ENCODE results near the gene TACR1.

TACR1 gene

GRCh38 chr2:75047189-75047991, 151.9 kb downstream of the TACR1 start:
- Histone ChIP-seq H3K36me3 (replicated peaks; ENCODE audit: insufficient read depth, low read length) (no peaks in the 10 kb centered on the region), H3K79me2 (ENCODE audit: low read length) (no peaks in the 10 kb centered on the region), H3K9me2 (replicated peaks; ENCODE audit: insufficient read depth, low read length) (no peaks in the 10 kb centered on the region), H3K4me3 (ENCODE audit: low read length) (no peak overlapping the region), H3K27me3 (replicated peaks; ENCODE audit: insufficient read depth, low read length) (no peaks in the 10 kb centered on the region), H3K4me2 (ENCODE audit: low read depth, low read length) (no peak overlapping the region), H4K20me1 (ENCODE audit: insufficient read depth, low read length) (no peaks in the 10 kb centered on the region), H3K4me1 (ENCODE audit: low read length) (no peaks in the 10 kb centered on the region), H2AFZ (ENCODE audit: low read length) (no peak overlapping the region), H3K9me3 (replicated peaks; ENCODE audit: insufficient read depth, low read length) (no peaks in the 10 kb centered on the region), H3K27ac (ENCODE audit: low read length) (no peak overlapping the region), H3F3A (ENCODE audit: insufficient read depth, low read length) (no peaks in the 10 kb centered on the region), H3K9ac (ENCODE audit: low read length) (no peak overlapping the region)
- no peak for TF ChIP-seq CTCF (IDR thresholded peaks at IDR 0.05; ENCODE audit: low read length)
- TF ChIP-seq EZH2phosphoT487 (IDR thresholded peaks at IDR 0.05; ENCODE audit: low read length): no peak
- TF ChIP-seq EZH2 (optimal IDR thresholded peaks at IDR 0.05; ENCODE audit: low read depth, low read length): no peak
- no peak for DNase-seq

- H2AFZ ChIP-seq (ENCODE audit: low read length): no peak overlapping the region
Measured at GRCh38 chr2:75045526-75046050, 153.7 kb downstream of the TACR1 start.

GRCh38 chr2:75044291-75044690, 155.0 kb downstream of the TACR1 start:
- Histone ChIP-seq H3K9me3 (replicated peaks; ENCODE audit: insufficient read depth, low read length) (no peaks in the 10 kb centered on the region), H4K20me1 (ENCODE audit: insufficient read depth, low read length) (no peaks in the 10 kb centered on the region), H3K9me2 (replicated peaks; ENCODE audit: insufficient read depth, low read length) (no peaks in the 10 kb centered on the region), H3K27me3 (replicated peaks; ENCODE audit: insufficient read depth, low read length) (no peaks in the 10 kb centered on the region), H3K4me1 (ENCODE audit: low read length) (no peaks in the 10 kb centered on the region), H2AFZ (ENCODE audit: low read length) (no peak overlapping the region), H3K4me2 (ENCODE audit: low read depth, low read length) (no peak overlapping the region), H3K4me3 (ENCODE audit: low read length) (no peak overlapping the region), H3K27ac (ENCODE audit: low read length) (no peak overlapping the region), H3K9ac (ENCODE audit: low read length) (no peak overlapping the region), H3K36me3 (replicated peaks; ENCODE audit: insufficient read depth, low read length) (no peaks in the 10 kb centered on the region), H3F3A (ENCODE audit: insufficient read depth, low read length) (no peaks in the 10 kb centered on the region), H3K79me2 (ENCODE audit: low read length) (no peaks in the 10 kb centered on the region)
- DNase-seq: no peak
- TF ChIP-seq EZH2 (optimal IDR thresholded peaks at IDR 0.05; ENCODE audit: low read depth, low read length): no peak
- TF ChIP-seq EZH2phosphoT487 (IDR thresholded peaks at IDR 0.05; ENCODE audit: low read length): no peak
- TF ChIP-seq CTCF (IDR thresholded peaks at IDR 0.05; ENCODE audit: low read length): no peak

More at GRCh38 chr2:75045526-75046050, 153.7 kb downstream of the TACR1 start:
- H4K20me1 ChIP-seq (ENCODE audit: insufficient read depth, low read length): no peaks in the 10 kb centered on the region
- no peaks in the 10 kb centered on the region for H3K36me3 ChIP-seq (replicated peaks; ENCODE audit: insufficient read depth, low read length)
- H3K4me2 ChIP-seq (ENCODE audit: low read depth, low read length): no peak overlapping the region
- no peak overlapping the region for H3K27ac ChIP-seq (ENCODE audit: low read length)
- H3F3A ChIP-seq (ENCODE audit: insufficient read depth, low read length): no peaks in the 10 kb centered on the region
- no peaks in the 10 kb centered on the region for H3K27me3 ChIP-seq (replicated peaks; ENCODE audit: insufficient read depth, low read length)
- no peak overlapping the region for H3K4me3 ChIP-seq (ENCODE audit: low read length)
- no peaks in the 10 kb centered on the region for H3K9me2 ChIP-seq (replicated peaks; ENCODE audit: insufficient read depth, low read length)
- no peaks in the 10 kb centered on the region for H3K79me2 ChIP-seq (ENCODE audit: low read length)
- H3K9ac ChIP-seq (ENCODE audit: low read length): no peak overlapping the region
- TF ChIP-seq EZH2 (optimal IDR thresholded peaks at IDR 0.05; ENCODE audit: low read depth, low read length): no peak
- TF ChIP-seq CTCF (IDR thresholded peaks at IDR 0.05; ENCODE audit: low read length): no peak
- no peak for TF ChIP-seq EZH2phosphoT487 (IDR thresholded peaks at IDR 0.05; ENCODE audit: low read length)
- H3K4me1 ChIP-seq (ENCODE audit: low read length): no peaks in the 10 kb centered on the region
- no peaks in the 10 kb centered on the region for H3K9me3 ChIP-seq (replicated peaks; ENCODE audit: insufficient read depth, low read length)
- no peak for DNase-seq
